A673 (cell line): Measurements from ENCODE around the gene BTBD19. TPM values are rescaled to one million over a fixed set of nuclear protein-coding genes. Genes with fewer than 3 reads are reported as not detected.
A peak's percentile ranks its signal among the peaks of the same experiment; 100 is the strongest.

ENCODE experiments used
- BruUV-seq: library from RNA; stranded (reverse); fragments of 400-500 nt; replicated peaks from 2 replicates; lab custom pipeline; 2021; lab: Mats Ljungman, UMichigan
- CTCF ChIA-PET: fragments of 300-600 bp; sonication (Branson Sonifier 250); formaldehyde crosslinking; loops from one replicate; lab custom pipeline; 2022; ENCODE audit warnings: antibody characterized with exemption; lab: Charles Lee
- POLR2A ChIA-PET: fragments of 300-600 bp; sonication (Branson Sonifier 250); formaldehyde crosslinking; loops from one replicate; lab custom pipeline; 2022; ENCODE audit warnings: antibody characterized with exemption; ENCODE audit not compliant: low non-redundant PET; lab: Charles Lee
- DNase-seq: peaks from one replicate; pipeline ENCODE4 v3.0.0-alpha.2; 2015; ENCODE audit warnings: low spot score
- H3K27ac ChIP-seq: fragments of 200-600 bp; sonication (generic); 2 replicates; pipeline ENCODE4 v1.5.1; 2016; ENCODE audit warnings: mixed run types, low read depth, mild to moderate bottlenecking, mixed read lengths, antibody characterized with exemption, low read length; ENCODE audit not compliant: poor library complexity, severe bottlenecking
- H3K27me3 ChIP-seq: fragments of 200-600 bp; sonication (generic); replicated peaks from 2 replicates; pipeline ENCODE4 v1.6.1; 2017; ENCODE audit warnings: mixed run types, low read depth, mild to moderate bottlenecking, mixed read lengths, antibody characterized with exemption, low read length; ENCODE audit not compliant: insufficient read depth, poor library complexity
- H3K36me3 ChIP-seq: fragments of 200-600 bp; sonication (generic); 2 replicates; pipeline ENCODE4 v1.6.1; 2016; ENCODE audit warnings: mixed run types, mild to moderate bottlenecking, mixed read lengths, antibody characterized with exemption, low read length; ENCODE audit not compliant: insufficient read depth, poor library complexity, severe bottlenecking
- H3K4me1 ChIP-seq: fragments of 200-600 bp; sonication (generic); 2 replicates; pipeline ENCODE4 v1.6.1; 2017; ENCODE audit warnings: mixed run types, mild to moderate bottlenecking, mixed read lengths, antibody characterized with exemption, low read length; ENCODE audit not compliant: insufficient read depth, poor library complexity, severe bottlenecking
- H3K4me3 ChIP-seq: fragments of 200-600 bp; sonication (generic); 2 replicates; pipeline ENCODE4 v1.5.1; 2016; ENCODE audit warnings: low read depth, mixed run types, mild to moderate bottlenecking, mixed read lengths, low read length; ENCODE audit not compliant: poor library complexity, severe bottlenecking
- H3K9me3 ChIP-seq: fragments of 200-600 bp; sonication (generic); 2 replicates; pipeline ENCODE4 v1.6.1; 2016; ENCODE audit warnings: mixed run types, low read depth, mild to moderate bottlenecking, mixed read lengths, antibody characterized with exemption, low read length; ENCODE audit not compliant: poor library complexity, severe bottlenecking
- EZH2 ChIP-seq: fragments of 200-600 bp; sonication (generic); IDR thresholded peaks from 2 replicates; pipeline ENCODE4 v1.6.1; 2017; ENCODE audit warnings: borderline replicate concordance, low read depth, mild to moderate bottlenecking, mixed read lengths, antibody characterized with exemption, low read length; ENCODE audit not compliant: poor library complexity, severe bottlenecking
- intact Hi-C: fragments of 100-400 bp; cut with micrococcal nuclease; formaldehyde crosslinking; loops from one replicate; pipeline ENCODE4 v1.10.0; 2022; ENCODE audit not compliant: unreplicated experiment
- total RNA-seq: library from RNA; stranded (reverse); gene quantifications from 2 replicates; pipeline ENCODE4 v1.2.3, GENCODE V29; 2021
- TF ChIP-seq, protein P1 (sequence below): fragments of 300-800, 200-600 bp; sonication (generic); conservative IDR thresholded peaks from 2 replicates; pipeline ENCODE4 v1.5.1; 2017; ENCODE audit warnings: low read depth, mild to moderate bottlenecking, antibody characterized with exemption, low read length, moderate library complexity, mixed read lengths

Gene BTBD19
- total RNA-seq, 1 experiment from 2014 or later: 10.3 TPM

DNA sequence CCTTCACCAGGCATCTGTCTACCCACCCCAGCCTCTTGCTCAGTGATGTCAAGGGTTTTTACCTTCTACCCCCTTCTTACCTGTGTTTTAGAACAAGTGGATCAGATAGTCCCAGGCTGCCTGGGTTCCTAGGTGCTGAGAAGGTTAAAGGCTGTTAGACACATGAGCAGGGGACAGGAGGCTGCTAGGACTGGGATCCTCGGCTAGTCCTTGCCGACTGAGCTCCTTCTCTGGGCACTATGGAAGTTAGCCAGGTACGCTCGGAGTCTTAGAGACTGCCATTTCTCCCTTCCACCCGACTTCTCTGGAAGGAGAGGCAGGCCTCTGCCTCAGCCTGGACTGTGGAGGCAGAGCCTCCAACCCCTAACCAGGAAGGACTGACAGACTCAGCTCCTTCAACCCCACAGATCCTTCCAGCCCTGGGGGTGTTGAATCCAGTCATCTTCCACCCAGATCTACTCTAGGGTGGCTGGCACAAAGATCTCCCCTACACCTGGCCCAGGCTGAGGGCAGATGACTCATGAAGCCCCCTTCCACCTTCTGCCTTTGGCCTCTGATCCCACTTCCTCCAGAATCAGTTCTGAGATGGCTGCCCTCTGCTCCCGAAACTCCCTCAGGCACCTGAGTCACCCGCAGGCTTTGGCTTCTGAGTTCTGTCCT is 1.5 kb upstream of the BTBD19 start, which contains the start of gene DYNLT4:
TSS of gene DYNLT4 (minus strand) at position 648 of the 660 bp plus-strand sequence. CDS start 683 bp downstream, outside the sequence.
- TF ChIP-seq, protein P1, sequence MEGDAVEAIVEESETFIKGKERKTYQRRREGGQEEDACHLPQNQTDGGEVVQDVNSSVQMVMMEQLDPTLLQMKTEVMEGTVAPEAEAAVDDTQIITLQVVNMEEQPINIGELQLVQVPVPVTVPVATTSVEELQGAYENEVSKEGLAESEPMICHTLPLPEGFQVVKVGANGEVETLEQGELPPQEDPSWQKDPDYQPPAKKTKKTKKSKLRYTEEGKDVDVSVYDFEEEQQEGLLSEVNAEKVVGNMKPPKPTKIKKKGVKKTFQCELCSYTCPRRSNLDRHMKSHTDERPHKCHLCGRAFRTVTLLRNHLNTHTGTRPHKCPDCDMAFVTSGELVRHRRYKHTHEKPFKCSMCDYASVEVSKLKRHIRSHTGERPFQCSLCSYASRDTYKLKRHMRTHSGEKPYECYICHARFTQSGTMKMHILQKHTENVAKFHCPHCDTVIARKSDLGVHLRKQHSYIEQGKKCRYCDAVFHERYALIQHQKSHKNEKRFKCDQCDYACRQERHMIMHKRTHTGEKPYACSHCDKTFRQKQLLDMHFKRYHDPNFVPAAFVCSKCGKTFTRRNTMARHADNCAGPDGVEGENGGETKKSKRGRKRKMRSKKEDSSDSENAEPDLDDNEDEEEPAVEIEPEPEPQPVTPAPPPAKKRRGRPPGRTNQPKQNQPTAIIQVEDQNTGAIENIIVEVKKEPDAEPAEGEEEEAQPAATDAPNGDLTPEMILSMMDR: no peak
- TF ChIP-seq EZH2: no peak
- H3K27ac ChIP-seq: peak within 1 kb of the TSS; percentile 98
- BruUV-seq: no TSS peak
- H3K4me1 ChIP-seq: peaks cover 54% of the 10 kb centered on the region
- DNase-seq: no peak
- H3K9me3 ChIP-seq: no peaks in the 10 kb centered on the region
- intact Hi-C loops: loop anchor here (10.0 kb wide), 1 partner anchor 498 kb away; no protein-coding TSS in a partner anchor
- peak within 1 kb of the TSS; percentile 41 for H3K4me3 ChIP-seq
- peaks cover 9% of the 10 kb centered on the region for H3K36me3 ChIP-seq
- ChIA-PET CTCF (interaction anchor here (0.6 kb wide), 1 partner anchor 81 kb away, joined by 3 read pairs; no protein-coding TSS in a partner anchor), POLR2A (interaction anchor here (0.5 to 2.7 kb wide), 3 partner anchors 12 to 1249 kb away, joined by 3 to 18 read pairs (median 5); no protein-coding TSS in a partner anchor)
- H3K27me3 ChIP-seq: no peaks in the 10 kb centered on the region

DNA sequence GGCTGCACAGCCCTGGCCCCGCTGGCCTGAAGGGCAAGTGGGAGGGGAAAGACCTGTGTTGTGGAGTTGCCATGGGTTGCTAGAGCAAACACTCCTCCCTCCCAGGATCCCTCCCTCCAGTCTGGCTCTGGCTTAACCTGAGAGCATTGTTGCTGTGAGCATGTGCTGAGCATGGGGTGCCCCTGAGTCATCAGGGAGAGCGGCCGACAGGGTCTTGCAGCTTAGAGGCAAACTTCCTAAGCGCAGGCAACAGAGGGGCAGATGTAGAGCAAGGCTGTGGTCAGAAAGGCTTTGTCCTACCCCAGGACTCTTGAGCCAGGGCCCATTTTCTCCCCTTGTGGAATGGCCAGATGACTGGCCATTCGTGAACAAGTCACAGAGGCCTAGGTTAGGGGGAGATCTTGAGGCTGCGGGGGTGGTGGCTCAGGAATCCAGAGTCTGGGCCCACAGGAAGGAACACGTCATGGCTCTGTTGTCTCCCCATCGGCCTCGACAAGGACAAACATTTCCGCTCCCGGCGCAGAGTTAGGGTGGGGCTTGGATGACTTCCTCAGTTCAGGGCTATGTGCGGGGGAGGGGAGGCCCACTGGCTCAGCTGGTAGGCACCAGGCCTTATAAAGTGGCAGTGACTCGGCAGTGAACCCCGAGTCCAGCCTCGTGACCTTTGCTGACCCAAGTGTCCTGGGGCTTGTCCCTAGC is 810 bp upstream of the BTBD19 start:
- peak; percentile 97 for DNase-seq
- TF ChIP-seq EZH2: no peak
- TF ChIP-seq, protein P1: no peak
- Histone ChIP-seq H3K9me3 (no peaks in the 10 kb centered on the region), H3K27me3 (no peaks in the 10 kb centered on the region), H3K4me3 (no peak overlapping the region), H3K27ac (peak overlapping the region; percentile 98), H3K36me3 (peaks cover 9% of the 10 kb centered on the region), H3K4me1 (peaks cover 55% of the 10 kb centered on the region)
- BruUV-seq: TSS peak; percentile 88
- POLR2A ChIA-PET: interaction anchor here (0.5 to 2.7 kb wide), 3 partner anchors 7 to 1248 kb away, joined by 3 to 18 read pairs (median 7); partner anchors contain the start of gene PLK3
- CTCF ChIA-PET: interaction anchor here (0.6 kb wide), 1 partner anchor 80 kb away, joined by 3 read pairs; no protein-coding TSS in a partner anchor
- intact Hi-C loops: loop anchor here (10.0 kb wide), 1 partner anchor 497 kb away; no protein-coding TSS in a partner anchor
